Measurements from ENCODE around the gene SMC5. TPM values are rescaled to one million over a fixed set of nuclear protein-coding genes. Genes with fewer than 3 reads are reported as not detected.

Gene SMC5
- total and polyA plus RNA-seq, 2 of the 13 experiments (the other 11 are each of a cell fraction or from before 2014, with no cell fraction given) = 7.2 to 26.7 TPM

- TF ChIP-seq ZFAT (CRISPR knock-in tag; conservative IDR thresholded peaks at IDR 0.05) = no peak
- TF ChIP-seq PCBP1 (IDR thresholded peaks at IDR 0.05; ENCODE audit: borderline replicate concordance, low read depth, low read length) = 0 out of 2 replicates have a peak, but pooled peaks have one; percentile 44
- no peak for TF ChIP-seq ZNF660 (CRISPR knock-in tag; IDR thresholded peaks at IDR 0.05; ENCODE audit: borderline replicate concordance, low read depth)
- TF ChIP-seq RBM22 (optimal IDR thresholded peaks at IDR 0.05; ENCODE audit: low read length) = no peak
- no peak for TF ChIP-seq U2AF2 (IDR thresholded peaks at IDR 0.05; ENCODE audit: low read depth, low read length)
- 0 out of 2 replicates have a peak, but pooled peaks have one; percentile 8 for TF ChIP-seq SALL1 (CRISPR knock-in tag; IDR thresholded peaks at IDR 0.05)
- no peak for TF ChIP-seq SPEN (CRISPR knock-in tag; IDR thresholded peaks at IDR 0.05; ENCODE audit: low read depth)
- no peak for TF ChIP-seq ZNF343 (CRISPR knock-in tag; IDR thresholded peaks at IDR 0.05)
- no peak for TF ChIP-seq ZNF274 (CRISPR knock-in tag; IDR thresholded peaks at IDR 0.05)
- TF ChIP-seq MIER3 (CRISPR knock-in tag; IDR thresholded peaks at IDR 0.05; ENCODE audit: borderline replicate concordance) = no peak
- no peak for TF ChIP-seq RNF2 (conservative IDR thresholded peaks at IDR 0.05; ENCODE audit: low read depth)
- TF ChIP-seq ZNF768 (CRISPR knock-in tag; IDR thresholded peaks at IDR 0.05) = peak; percentile 64; the same call in 1 of the 2 replicates
- no peak for TF ChIP-seq ATF3 (CRISPR knock-in tag; IDR thresholded peaks at IDR 0.05)
- TF ChIP-seq ZMYM3 (CRISPR knock-in tag; IDR thresholded peaks at IDR 0.05) = peak; percentile 91
- TF ChIP-seq ZMYM2 (CRISPR knock-in tag; IDR thresholded peaks at IDR 0.05) = 0 out of 2 replicates have a peak, but pooled peaks have one; percentile 23
- TF ChIP-seq ZC3H4 (CRISPR knock-in tag; IDR thresholded peaks at IDR 0.05; ENCODE audit: borderline replicate concordance) = no peak
- no peak for TF ChIP-seq ZNF777 (CRISPR knock-in tag; IDR thresholded peaks at IDR 0.05)
- TF ChIP-seq HCFC1 (IDR thresholded peaks at IDR 0.05; ENCODE audit: low read depth, low read length) = no peak
- no peak for TF ChIP-seq ZBTB3 (CRISPR knock-in tag; IDR thresholded peaks at IDR 0.05; ENCODE audit: borderline replicate concordance, low read depth)
- no peak for TF ChIP-seq ZNF33A (CRISPR knock-in tag; IDR thresholded peaks at IDR 0.05; ENCODE audit: borderline replicate concordance)
- no peak for TF ChIP-seq ELF4 (CRISPR knock-in tag; IDR thresholded peaks at IDR 0.05; ENCODE audit: borderline replicate concordance)
- TF ChIP-seq HNF1B (CRISPR knock-in tag; IDR thresholded peaks at IDR 0.05) = no peak
- TF ChIP-seq ZSCAN22 (CRISPR knock-in tag; IDR thresholded peaks at IDR 0.05) = no peak
- TF ChIP-seq ZNF496 (CRISPR knock-in tag; IDR thresholded peaks at IDR 0.05; ENCODE audit: insufficient replicate concordance) = no peak
- no peak for TF ChIP-seq ARID4A (CRISPR knock-in tag; IDR thresholded peaks at IDR 0.05; ENCODE audit: borderline replicate concordance)
- no peak for TF ChIP-seq SSRP1 (CRISPR knock-in tag; IDR thresholded peaks at IDR 0.05)
These were observed 1.2 kb downstream of the SMC5 start (continued) for GRCh38 chr9:70260007-70260443.

Measured in HepG2 (cell line).